Measurements from ENCODE around the gene EIF3L. TPM values are rescaled to one million over a fixed set of nuclear protein-coding genes. Genes with fewer than 3 reads are reported as not detected.

EIF3L gene
- total and polyA plus RNA-seq, 3 donors from 2014 or later, result 185 to 316 (median 295) TPM

- intact Hi-C loops (cut with DNase I; ENCODE audit: low total_unique reads), result no loop called here
- TF ChIP-seq CTCF (IDR thresholded peaks at IDR 0.05) (peak; percentile 95 to 99 (median 98)), POLR2A (IDR thresholded peaks at IDR 0.05) (no peak)
- peak overlapping the region; percentile 9 to 48 for H3K4me3 ChIP-seq
- peak overlapping the region; percentile 67 to 81 for H3K27ac ChIP-seq
- no peaks in the 10 kb centered on the region for H3K9me3 ChIP-seq
- H3K27me3 ChIP-seq, result no peaks in the 10 kb centered on the region
- no peaks in the 10 kb centered on the region for H3K36me3 ChIP-seq (ENCODE audit: low read depth, missing control alignments)
- DNase-seq, result peak; percentile 92
- 1 to 3% methylated on average over 6 to 29 of the region's 29 CpGs for WGBS, 2 donors
- H3K4me1 ChIP-seq, result peaks cover 18% of the 10 kb centered on the region
These were observed 31.4 kb upstream of the EIF3L start for GRCh38 chr22:37817705-37818408.

GRCh38 chr22:37818409-37819104, 30.7 kb upstream of the EIF3L start:
- WGBS, 2 donors, result 1% methylated on average over 57 of the region's 68 CpGs; no CpG with 5 or more reads in 1 of the 2 donors
- TF ChIP-seq POLR2A (IDR thresholded peaks at IDR 0.05) (no peak), CTCF (IDR thresholded peaks at IDR 0.05) (peak; percentile 23 to 55 (median 23))
- peak; percentile 82 for DNase-seq
- Histone ChIP-seq H3K36me3 (ENCODE audit: low read depth, missing control alignments) (no peaks in the 10 kb centered on the region), H3K27ac (peak overlapping the region; percentile 67 to 81), H3K27me3 (no peaks in the 10 kb centered on the region), H3K9me3 (no peaks in the 10 kb centered on the region), H3K4me1 (peaks cover 18% of the 10 kb centered on the region), H3K4me3 (peak overlapping the region; percentile 9 to 48)
- intact Hi-C loops (cut with DNase I; ENCODE audit: low total_unique reads), result no loop called here

GRCh38 chr22:37819105-37819433, 30.1 kb upstream of the EIF3L start:
- WGBS, 2 donors, result 14 to 33% methylated on average over 6 to 14 of the region's 14 CpGs
- intact Hi-C loops (cut with DNase I; ENCODE audit: low total_unique reads), result no loop called here
- no peaks in the 10 kb centered on the region for H3K9me3 ChIP-seq
- no peak for DNase-seq
- H3K27me3 ChIP-seq, result no peaks in the 10 kb centered on the region
- TF ChIP-seq CTCF (IDR thresholded peaks at IDR 0.05) (no peak), POLR2A (IDR thresholded peaks at IDR 0.05) (no peak)
- peak overlapping the region; percentile 67 to 81 for H3K27ac ChIP-seq
- peak overlapping the region in 1 of 2 donors; percentile 9 for H3K4me3 ChIP-seq
- H3K4me1 ChIP-seq, result peaks cover 18% of the 10 kb centered on the region
- no peaks in the 10 kb centered on the region for H3K36me3 ChIP-seq (ENCODE audit: low read depth, missing control alignments)

- 92 to 96% methylated on average over 5 of the region's 5 CpGs for WGBS, 2 donors
These were observed 28.9 kb upstream of the EIF3L start for GRCh38 chr22:37820350-37820749.

More at GRCh38 chr22:37820350-37820749, 28.9 kb upstream of the EIF3L start:
- TF ChIP-seq CTCF (IDR thresholded peaks at IDR 0.05) (no peak), POLR2A (IDR thresholded peaks at IDR 0.05) (no peak)
- Histone ChIP-seq H3K27me3 (no peaks in the 10 kb centered on the region), H3K4me1 (peaks cover 18% of the 10 kb centered on the region), H3K36me3 (ENCODE audit: low read depth, missing control alignments) (no peaks in the 10 kb centered on the region), H3K27ac (no peak overlapping the region), H3K9me3 (no peaks in the 10 kb centered on the region), H3K4me3 (no peak overlapping the region)
- no peak for DNase-seq
- intact Hi-C loops (cut with DNase I; ENCODE audit: low total_unique reads), result no loop called here
